Measurements from ENCODE around the gene OXSR1.
A peak's percentile ranks its signal among the peaks of the same experiment; 100 is the strongest.
"Not testable (repeated sequence)": the region's sequence is repeated elsewhere in the genome, so short reads cannot be mapped to it uniquely, and the experiment has no call there.

OXSR1 gene

GRCh38 chr3:38146504-38146903 lies 18.8 kb upstream of the OXSR1 start:
- no peak for DNase-seq

DNA sequence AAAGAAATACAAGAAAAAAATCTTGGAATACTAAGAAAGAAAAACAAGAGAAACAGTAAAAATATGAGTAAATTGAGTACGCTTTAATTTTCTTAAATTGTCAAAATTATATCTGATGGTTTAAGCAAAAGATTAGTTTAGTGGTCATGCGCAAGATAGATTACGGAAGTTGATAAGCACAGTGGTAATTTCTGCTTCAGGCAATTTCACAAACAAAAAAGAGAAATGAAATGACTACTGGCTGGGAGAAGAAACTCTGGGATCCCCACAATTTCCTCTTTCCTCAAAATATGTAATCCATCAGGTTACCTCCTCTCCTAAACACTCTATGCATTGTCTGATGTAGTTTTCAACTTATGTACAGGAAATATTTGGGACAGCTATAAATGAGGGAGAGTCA lies 17.9 kb upstream of the OXSR1 start:
- DNase-seq = no peak

- no peak for DNase-seq
These were observed 16.9 kb upstream of the OXSR1 start for GRCh38 chr3:38148311-38148882.

- DNase-seq = no peak
These were observed 15.6 kb upstream of the OXSR1 start for GRCh38 chr3:38149708-38150107.

DNA sequence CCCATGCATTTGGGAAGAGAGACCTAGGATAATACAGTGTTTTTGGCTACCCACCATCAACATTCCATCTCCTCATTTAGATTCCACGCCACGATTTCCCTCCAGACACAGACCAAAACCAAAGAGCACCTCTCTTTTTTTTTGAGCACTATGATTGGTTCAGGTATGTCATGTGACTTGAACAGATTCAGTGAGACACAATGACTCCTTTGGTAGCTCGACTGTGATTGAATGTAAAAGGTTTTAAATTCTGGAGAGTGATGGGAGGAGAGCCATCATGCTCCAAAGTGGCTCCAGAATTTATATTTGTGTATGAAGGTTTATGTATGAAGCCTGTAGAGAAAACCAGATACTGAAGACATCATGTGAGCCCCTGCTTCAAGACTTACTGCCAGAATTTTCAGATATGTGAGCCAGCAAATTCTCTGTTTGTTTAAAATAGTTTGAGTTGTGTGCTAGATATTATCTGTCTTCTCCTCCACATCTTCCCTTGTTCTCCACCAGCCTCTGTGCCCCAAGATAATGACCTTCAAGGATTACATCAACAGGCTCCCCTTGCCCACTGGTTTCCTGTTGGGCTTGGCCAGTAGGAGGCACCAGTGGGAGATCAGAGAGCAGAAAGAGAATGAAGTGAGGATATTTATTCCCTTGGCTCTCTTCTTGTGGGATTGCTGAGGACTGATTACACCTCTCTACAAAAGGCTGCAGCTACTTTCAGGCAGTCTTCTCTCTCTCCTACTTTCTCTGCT lies 14.4 kb upstream of the OXSR1 start:
- no peak for DNase-seq

- no peak for DNase-seq
These were observed 13.6 kb upstream of the OXSR1 start for GRCh38 chr3:38151667-38152265.

- DNase-seq = no peak
These were observed 12.7 kb upstream of the OXSR1 start for GRCh38 chr3:38152609-38153008.

GRCh38 chr3:38153221-38153620 lies 12.1 kb upstream of the OXSR1 start:
- DNase-seq = no peak

- peak; percentile 58 for DNase-seq
These were observed 11.3 kb upstream of the OXSR1 start for GRCh38 chr3:38154033-38154494.

DNA sequence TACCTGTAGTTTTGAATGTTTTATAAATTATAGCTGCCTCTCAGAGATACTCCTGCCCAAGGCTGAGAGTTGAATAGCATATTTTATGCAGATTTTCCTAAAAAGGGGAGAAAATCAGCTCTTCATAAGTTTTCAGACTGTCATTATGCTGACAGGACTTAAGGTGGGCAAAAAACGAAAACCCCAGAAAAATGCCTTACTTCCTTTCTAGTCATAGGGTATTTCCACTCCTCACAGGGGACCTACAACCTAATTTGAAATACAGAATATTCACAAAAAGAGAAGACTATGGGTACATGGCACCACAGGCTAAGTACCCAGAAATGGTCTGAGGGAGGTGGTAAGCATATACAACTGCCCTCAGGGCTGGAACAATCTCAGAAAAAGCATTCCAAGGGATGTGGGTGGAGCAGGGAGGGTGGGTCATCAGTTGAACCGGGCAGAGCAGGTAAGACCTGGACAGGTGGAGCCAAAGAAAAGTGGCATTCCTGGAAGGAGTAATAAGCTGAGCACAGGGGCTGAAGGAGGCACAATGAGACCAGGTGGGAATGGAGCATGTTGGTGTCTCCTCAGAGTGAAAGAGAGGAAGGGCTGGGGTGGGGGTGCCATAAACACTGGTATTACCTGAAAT lies 10.6 kb upstream of the OXSR1 start:
- no peak for DNase-seq

- no peak for DNase-seq
These were observed 9.5 kb upstream of the OXSR1 start for GRCh38 chr3:38155825-38156224.

DNA sequence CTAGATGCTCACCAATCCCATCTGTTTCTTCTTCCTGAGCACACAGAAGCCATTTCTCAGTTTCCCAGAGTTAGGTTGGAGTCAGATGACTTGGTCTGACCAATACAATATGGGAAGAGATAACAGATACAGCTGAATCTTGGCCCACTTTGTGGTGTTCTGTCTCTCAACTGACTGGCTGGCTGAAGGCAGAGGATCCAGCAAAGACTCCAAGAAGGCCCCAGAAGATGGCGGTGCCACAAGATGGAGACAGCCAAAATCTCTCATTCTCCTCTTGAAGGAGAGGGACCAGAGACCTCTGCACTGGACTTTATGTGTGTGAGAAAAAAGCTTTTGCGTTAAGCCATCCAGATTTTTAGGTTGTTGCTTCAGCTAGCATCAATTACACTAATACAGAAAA lies 8.2 kb upstream of the OXSR1 start:
- no peak for DNase-seq

- no peak for DNase-seq
These were observed 7.7 kb upstream of the OXSR1 start for GRCh38 chr3:38157595-38157994.

DNA sequence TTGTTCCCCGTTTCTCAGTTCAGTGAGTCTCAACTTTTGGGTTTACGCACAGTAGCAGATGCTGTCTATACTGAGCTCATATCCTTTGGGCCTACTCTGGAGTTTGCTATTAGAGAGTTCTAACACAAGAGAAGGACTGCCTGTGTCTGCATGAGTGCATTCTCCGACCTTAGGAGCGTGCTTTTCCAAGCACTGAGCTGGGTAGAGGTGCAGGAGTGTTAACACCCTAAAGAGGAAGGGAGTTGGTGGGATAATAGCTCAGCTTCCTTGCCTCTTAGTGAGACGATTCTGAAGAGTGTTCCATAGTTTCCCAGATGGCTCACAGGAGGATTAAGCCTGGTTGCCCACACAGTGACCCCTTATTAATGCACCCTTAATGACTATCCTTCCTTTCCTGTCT lies 6.9 kb upstream of the OXSR1 start:
- no peak for DNase-seq

DNA sequence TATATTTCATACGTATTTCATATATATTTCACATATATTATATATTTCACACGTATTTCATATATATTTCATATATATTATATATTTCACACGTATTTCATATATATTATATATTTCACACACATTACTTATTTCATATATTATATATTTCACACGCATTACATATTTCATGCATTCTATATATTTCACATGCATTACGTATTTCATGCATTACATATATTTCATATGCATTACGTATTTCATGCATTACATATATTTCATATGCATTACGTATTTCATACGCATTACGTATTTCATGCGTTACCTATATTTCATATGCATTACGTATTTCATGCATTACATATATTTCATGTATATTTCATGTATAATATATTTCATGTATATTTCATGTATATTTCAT lies 4.6 kb upstream of the OXSR1 start:
- DNase-seq = not testable (repeated sequence)

DNA sequence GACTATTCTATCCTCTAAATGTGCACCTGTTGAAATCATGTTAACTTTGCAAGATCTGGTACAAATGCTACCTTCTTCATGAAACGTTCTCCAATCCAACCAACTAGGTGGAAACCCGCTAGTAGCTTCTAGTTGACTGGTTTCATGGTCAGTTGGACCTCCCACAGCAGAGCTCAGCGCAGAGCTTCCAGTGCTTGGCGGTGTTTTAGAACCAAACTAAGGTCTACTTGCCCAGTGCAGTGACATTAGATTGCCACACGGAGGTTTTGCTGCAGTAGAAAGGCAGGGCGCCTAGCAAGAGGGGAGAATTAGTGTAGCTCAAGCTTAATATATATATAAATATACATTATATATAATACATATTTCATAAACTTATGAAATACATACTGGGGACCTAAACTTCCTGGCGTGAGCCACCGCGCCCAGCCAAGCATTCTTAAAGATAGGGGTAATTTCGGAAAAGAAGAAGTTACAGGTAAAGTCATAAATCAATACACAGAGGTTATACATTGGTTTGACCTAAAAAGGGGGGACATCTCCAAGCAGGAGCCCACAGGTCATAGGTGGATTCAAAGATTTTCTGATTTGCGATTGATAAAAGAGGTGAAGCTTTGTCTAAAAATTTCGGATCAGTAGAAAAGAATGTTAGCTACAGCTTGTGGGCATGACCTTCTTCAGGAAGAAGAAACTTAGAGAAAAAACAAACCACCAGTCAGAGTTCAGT lies 2.1 kb upstream of the OXSR1 start:
- no peak for DNase-seq

GRCh38 chr3:38163841-38164642 lies 1.3 kb upstream of the OXSR1 start:
- no peak for DNase-seq

GRCh38 chr3:38164643-38164951 lies 740 bp upstream of the OXSR1 start:
- DNase-seq = no peak

DNA sequence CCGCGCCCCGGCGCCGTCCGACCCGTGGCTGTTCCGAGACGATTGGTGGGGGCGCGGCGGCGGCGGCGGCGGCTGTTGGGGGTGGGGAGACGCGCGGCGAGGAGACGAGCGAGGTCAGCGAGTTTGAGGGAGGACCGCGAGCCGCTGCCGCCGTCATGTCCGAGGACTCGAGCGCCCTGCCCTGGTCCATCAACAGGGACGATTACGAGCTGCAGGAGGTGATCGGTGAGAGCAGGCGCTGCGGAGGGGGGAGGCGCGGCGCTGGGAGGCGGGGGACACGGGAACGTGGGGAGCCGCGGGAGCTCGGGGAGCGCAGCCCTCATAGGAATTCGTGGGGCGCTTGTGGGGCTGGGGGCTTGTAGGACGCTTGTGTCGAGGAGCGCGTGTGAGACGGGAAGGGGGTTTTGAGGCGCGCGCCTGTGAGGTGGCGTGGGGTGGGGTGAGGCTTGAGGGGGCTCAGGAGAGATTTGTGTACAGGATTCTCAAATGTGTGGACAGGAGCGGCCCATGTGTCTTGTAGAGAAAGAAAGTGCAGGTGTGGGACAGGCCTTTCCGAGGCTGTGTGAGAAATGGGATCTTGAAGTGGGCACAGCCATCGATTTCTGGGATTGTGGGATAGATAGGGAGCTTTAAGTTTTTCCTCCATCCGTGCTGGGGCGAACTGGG lies 518 bp downstream of the OXSR1 start:
- DNase-seq = no peak

DNA sequence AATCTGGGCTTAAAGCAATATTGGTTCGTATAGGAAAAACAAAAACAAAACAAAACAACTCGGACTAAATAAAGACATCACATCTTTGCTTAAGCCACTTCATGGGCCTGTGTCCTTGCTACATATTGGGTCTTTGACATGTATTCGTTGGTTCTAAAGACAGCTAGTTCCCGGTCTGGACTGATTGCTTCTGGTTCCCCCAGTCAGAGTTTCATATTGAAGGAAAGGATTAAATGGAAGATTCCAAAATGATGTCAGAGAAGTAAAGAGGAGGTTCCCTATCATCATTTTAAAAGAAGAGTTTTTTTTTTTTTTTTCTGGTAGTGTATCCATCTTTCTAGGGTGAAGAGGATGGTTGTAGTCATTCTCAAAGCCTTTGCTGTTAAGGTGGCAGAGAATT lies 2.3 kb downstream of the OXSR1 start:
- peak; percentile 16 for DNase-seq

DNA sequence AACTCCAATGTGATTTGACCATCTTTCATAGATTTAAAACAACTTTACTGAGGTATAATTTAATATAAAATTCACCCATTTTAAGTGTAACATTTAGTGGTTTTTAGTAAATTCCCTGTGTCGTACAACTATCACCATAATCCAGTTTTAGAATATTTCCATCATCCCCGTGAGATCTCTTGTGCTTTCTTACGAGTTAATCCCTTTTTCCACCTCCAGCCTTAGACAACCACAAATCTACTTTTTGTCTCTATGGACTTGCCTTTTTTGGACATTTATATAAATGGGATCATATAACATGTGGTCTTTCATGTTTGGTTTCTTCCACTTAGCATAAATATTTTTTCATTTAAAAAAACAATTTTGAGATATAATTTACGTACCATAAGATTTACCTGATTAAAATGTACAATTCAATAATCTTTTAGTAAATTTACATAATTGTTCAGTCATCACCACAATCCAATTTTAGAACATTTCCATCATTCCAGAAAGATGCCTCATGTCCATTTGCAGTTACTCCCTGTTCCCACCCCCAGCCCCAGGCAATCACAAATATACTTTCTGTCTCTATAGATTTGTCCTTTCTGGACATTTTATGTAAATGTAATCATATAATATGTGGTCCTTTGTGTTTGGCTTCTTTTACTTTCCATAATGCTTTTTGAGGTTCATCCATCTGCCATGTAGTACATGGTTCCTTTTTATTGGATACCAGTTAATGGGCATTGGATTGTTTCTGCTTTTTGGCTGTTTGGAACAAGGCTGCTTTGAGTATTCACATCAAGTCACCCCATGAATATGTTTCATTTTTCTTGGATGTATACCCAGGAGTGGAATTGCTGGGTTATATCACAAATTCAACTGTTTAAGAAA lies 3.1 kb downstream of the OXSR1 start:
- DNase-seq = peak; percentile 86

Measured in EL (cell line).